NT2/D1 (cell line): ENCODE results near the gene CCDC78.

Experiments
- YY1 ChIP-seq: IDR thresholded peaks from 2 replicates; pipeline ENCODE4 v1.6.1; 2011; ENCODE audit not compliant: insufficient read length, insufficient read depth
- ZNF274 ChIP-seq: IDR thresholded peaks from 2 replicates; pipeline ENCODE4 v1.6.1; 2011; ENCODE audit warnings: mild to moderate bottlenecking, low read depth, low read length

GRCh38 chr16:765488-765865 lies 39.2 kb upstream of the CCDC78 start:
- TF ChIP-seq YY1 (no peak), ZNF274 (no peak)
